GM18519 (cell line): ENCODE results near the gene CPNE5.

Experiments
- ATAC-seq: cut with Tn5 transposase; IDR thresholded peaks from one replicate; pipeline ENCODE4 v1.9.1; 2021; ENCODE audit warnings: mild to moderate bottlenecking, moderate library complexity; ENCODE audit not compliant: unreplicated experiment, low FRiP score

CPNE5 gene

GRCh38 chr6:36837022-36837339, 2.3 kb downstream of the CPNE5 start:
- ATAC-seq: no peak

GRCh38 chr6:36836111-36837021, 2.9 kb downstream of the CPNE5 start:
- no peak for ATAC-seq

GRCh38 chr6:36834576-36835341, 4.5 kb downstream of the CPNE5 start:
- ATAC-seq: no peak

- no peak for ATAC-seq
Measured at GRCh38 chr6:36833182-36833789, 6.0 kb downstream of the CPNE5 start.

GRCh38 chr6:36832313-36832712, 6.9 kb downstream of the CPNE5 start:
- ATAC-seq: no peak

GRCh38 chr6:36830577-36830976, 8.7 kb downstream of the CPNE5 start:
- no peak for ATAC-seq

- ATAC-seq: no peak
Measured at GRCh38 chr6:36829919-36830544, 9.2 kb downstream of the CPNE5 start.

GRCh38 chr6:36827261-36828079, 11.8 kb downstream of the CPNE5 start:
- no peak for ATAC-seq

- no peak for ATAC-seq
Measured at GRCh38 chr6:36826520-36827227, 12.6 kb downstream of the CPNE5 start.

- ATAC-seq: no peak
Measured at GRCh38 chr6:36825994-36826393, 13.2 kb downstream of the CPNE5 start.

GRCh38 chr6:36825452-36825851, 13.8 kb downstream of the CPNE5 start:
- no peak for ATAC-seq

- ATAC-seq: no peak
Measured at GRCh38 chr6:36824253-36824652, 15.0 kb downstream of the CPNE5 start.

GRCh38 chr6:36823421-36824096, 15.7 kb downstream of the CPNE5 start:
- ATAC-seq: no peak

GRCh38 chr6:36822506-36823269, 16.6 kb downstream of the CPNE5 start:
- ATAC-seq: no peak

GRCh38 chr6:36821581-36822335, 17.5 kb downstream of the CPNE5 start:
- no peak for ATAC-seq

GRCh38 chr6:36820700-36821580, 18.3 kb downstream of the CPNE5 start:
- no peak for ATAC-seq

- ATAC-seq: no peak
Measured at GRCh38 chr6:36818756-36819155, 20.5 kb downstream of the CPNE5 start.
